ENCODE measurements around the gene GAA. TPM values are rescaled to one million over a fixed set of nuclear protein-coding genes. Genes with fewer than 3 reads are reported as not detected.

The GAA gene
- total RNA-seq, 2 experiments from 2014 or later = 43.2 to 51.6 TPM

DNA sequence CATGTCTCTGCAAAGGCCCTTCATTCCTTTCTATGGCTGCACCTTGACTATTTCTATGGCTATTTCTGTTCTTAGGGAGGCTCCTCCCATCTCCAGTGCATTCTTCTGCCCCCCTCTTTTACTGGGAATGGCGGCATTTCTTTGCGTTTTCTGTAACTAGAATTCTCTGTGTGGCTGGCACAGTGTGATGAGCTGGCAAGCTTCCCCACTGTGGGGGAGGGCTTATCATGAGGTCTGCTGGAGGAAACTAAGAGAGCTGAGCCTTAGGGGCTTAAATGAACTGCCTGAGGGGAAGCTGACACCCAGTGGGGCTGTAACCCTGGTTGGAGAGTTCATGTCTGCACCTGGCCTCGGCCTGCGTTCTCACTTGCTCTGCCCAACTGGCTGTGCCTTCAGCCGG, 67.0 kb downstream of the GAA start:
- no TSS peak for BruUV-seq (replicated peaks)
- DNase-seq (ENCODE audit: low spot score) = no peak
- ChIA-PET CTCF (ENCODE audit: unreplicated experiment) (no interaction called here), POLR2A (no interaction called here)
- Histone ChIP-seq H3K9me3 (ENCODE audit: low read length) (no peaks in the 10 kb centered on the region), H4K20me1 (ENCODE audit: insufficient read depth, low read length) (no peaks in the 10 kb centered on the region), H2AFZ (ENCODE audit: low read length) (no peak overlapping the region), H3K27ac (ENCODE audit: low read depth, low read length, poor library complexity, severe bottlenecking) (no peak overlapping the region), H3K4me3 (ENCODE audit: low read depth, low read length, poor library complexity, severe bottlenecking) (no peak overlapping the region), H3K4me2 (ENCODE audit: low read length) (no peak overlapping the region), H3K79me2 (ENCODE audit: insufficient read depth, low read depth, low read length) (no peaks in the 10 kb centered on the region), H3K9me2 (ENCODE audit: insufficient read depth, low read length) (no peaks in the 10 kb centered on the region), H3K4me1 (ENCODE audit: insufficient read depth, low read length, poor library complexity, severe bottlenecking) (no peaks in the 10 kb centered on the region), H3K36me3 (ENCODE audit: insufficient read depth, low read length) (no peaks in the 10 kb centered on the region)
- no peak for TF ChIP-seq EZH2phosphoT487 (IDR thresholded peaks at IDR 0.05; ENCODE audit: borderline replicate concordance, low read depth, low read length)
- TF ChIP-seq, protein P1, sequence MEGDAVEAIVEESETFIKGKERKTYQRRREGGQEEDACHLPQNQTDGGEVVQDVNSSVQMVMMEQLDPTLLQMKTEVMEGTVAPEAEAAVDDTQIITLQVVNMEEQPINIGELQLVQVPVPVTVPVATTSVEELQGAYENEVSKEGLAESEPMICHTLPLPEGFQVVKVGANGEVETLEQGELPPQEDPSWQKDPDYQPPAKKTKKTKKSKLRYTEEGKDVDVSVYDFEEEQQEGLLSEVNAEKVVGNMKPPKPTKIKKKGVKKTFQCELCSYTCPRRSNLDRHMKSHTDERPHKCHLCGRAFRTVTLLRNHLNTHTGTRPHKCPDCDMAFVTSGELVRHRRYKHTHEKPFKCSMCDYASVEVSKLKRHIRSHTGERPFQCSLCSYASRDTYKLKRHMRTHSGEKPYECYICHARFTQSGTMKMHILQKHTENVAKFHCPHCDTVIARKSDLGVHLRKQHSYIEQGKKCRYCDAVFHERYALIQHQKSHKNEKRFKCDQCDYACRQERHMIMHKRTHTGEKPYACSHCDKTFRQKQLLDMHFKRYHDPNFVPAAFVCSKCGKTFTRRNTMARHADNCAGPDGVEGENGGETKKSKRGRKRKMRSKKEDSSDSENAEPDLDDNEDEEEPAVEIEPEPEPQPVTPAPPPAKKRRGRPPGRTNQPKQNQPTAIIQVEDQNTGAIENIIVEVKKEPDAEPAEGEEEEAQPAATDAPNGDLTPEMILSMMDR (conservative IDR thresholded peaks at IDR 0.05; ENCODE audit: low read length) = no peak
- intact Hi-C loops (cut with micrococcal nuclease; ENCODE audit: unreplicated experiment) = no loop called here

DNA sequence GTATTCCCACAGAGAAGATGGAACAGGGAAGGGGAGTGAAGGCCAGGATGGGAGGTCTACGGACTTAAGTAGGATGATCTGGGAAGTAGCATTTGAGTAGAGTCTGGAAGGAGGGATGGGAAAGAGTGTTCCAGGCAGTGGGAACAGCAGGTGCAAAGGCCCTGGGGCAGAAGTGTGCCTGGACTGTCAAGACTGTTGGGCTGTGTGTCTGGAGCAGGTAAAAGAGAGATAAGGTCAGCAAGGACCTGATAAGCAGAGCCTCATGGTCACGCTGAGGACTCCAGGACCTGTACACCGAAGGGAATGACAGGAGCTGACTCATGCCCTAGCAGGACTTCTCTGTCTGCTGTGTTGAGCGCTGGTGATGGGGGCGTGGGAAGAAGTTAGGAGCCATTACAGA, 67.7 kb downstream of the GAA start:
- Histone ChIP-seq H3K4me1 (ENCODE audit: insufficient read depth, low read length, poor library complexity, severe bottlenecking) (no peaks in the 10 kb centered on the region), H3K4me3 (ENCODE audit: low read depth, low read length, poor library complexity, severe bottlenecking) (no peak overlapping the region), H3K9me2 (ENCODE audit: insufficient read depth, low read length) (no peaks in the 10 kb centered on the region), H4K20me1 (ENCODE audit: insufficient read depth, low read length) (no peaks in the 10 kb centered on the region), H3K4me2 (ENCODE audit: low read length) (no peak overlapping the region), H3K36me3 (ENCODE audit: insufficient read depth, low read length) (no peaks in the 10 kb centered on the region), H3K9me3 (ENCODE audit: low read length) (no peaks in the 10 kb centered on the region), H2AFZ (ENCODE audit: low read length) (no peak overlapping the region), H3K27ac (ENCODE audit: low read depth, low read length, poor library complexity, severe bottlenecking) (no peak overlapping the region), H3K79me2 (ENCODE audit: insufficient read depth, low read depth, low read length) (no peaks in the 10 kb centered on the region)
- POLR2A ChIA-PET = no interaction called here
- intact Hi-C loops (cut with micrococcal nuclease; ENCODE audit: unreplicated experiment) = no loop called here
- CTCF ChIA-PET (ENCODE audit: unreplicated experiment) = no interaction called here
- no peak for DNase-seq (ENCODE audit: low spot score)
- BruUV-seq (replicated peaks) = no TSS peak
- TF ChIP-seq, protein P1 (conservative IDR thresholded peaks at IDR 0.05; ENCODE audit: low read length) = no peak
- no peak for TF ChIP-seq EZH2phosphoT487 (IDR thresholded peaks at IDR 0.05; ENCODE audit: borderline replicate concordance, low read depth, low read length)

Small RNA genes within 50 kb of the gene (microRNA-seq; reads per million reads assigned to microRNA genes)
- gene MIR1268B (ENCODE audit: borderline replicate concordance) = not detected

Small RNA genes within 50 kb of the gene (small RNA-seq; reads per million reads assigned to genes)
- gene AC087741.2 (not detected), gene MIR1268B (not detected)

Other genes with a start within 250 kb of the GAA start
- 0.38 and 0.41 TPM in 2 replicates for gene TBC1D16, start 65.7 kb upstream of the GAA start, total RNA-seq (2014; rRNA removed; shearing (Covaris generic))
- 0.63 and 0.74 TPM in 2 replicates for gene TBC1D16, start 65.7 kb upstream of the GAA start, total RNA-seq (2022)
- gene CCDC40, start 64.9 kb upstream of the GAA start, total RNA-seq (2014; rRNA removed; shearing (Covaris generic)) = not detected in 2 replicates
- gene CCDC40, start 64.9 kb upstream of the GAA start, total RNA-seq (2022) = not detected in 2 replicates
- 312 and 313 TPM in 2 replicates for gene EIF4A3, start 45.5 kb downstream of the GAA start, total RNA-seq (2014; rRNA removed; shearing (Covaris generic))
- 249 and 259 TPM in 2 replicates for gene EIF4A3, start 45.5 kb downstream of the GAA start, total RNA-seq (2022)
- gene CARD14, start 68.4 kb downstream of the GAA start, total RNA-seq (2014; rRNA removed; shearing (Covaris generic)) = not detected in 2 replicates
- not detected in 2 replicates for gene CARD14, start 68.4 kb downstream of the GAA start, total RNA-seq (2022)
- 13.8 and 14.3 TPM in 2 replicates for gene SGSH, start 118.8 kb downstream of the GAA start, total RNA-seq (2014; rRNA removed; shearing (Covaris generic))
- 38.4 and 45.5 TPM in 2 replicates for gene SGSH, start 118.8 kb downstream of the GAA start, total RNA-seq (2022)
- 3.5 and 6.0 TPM in 2 replicates for gene SLC26A11, start 118.8 kb downstream of the GAA start, total RNA-seq (2014; rRNA removed; shearing (Covaris generic))
- 2.9 and 4.1 TPM in 2 replicates for gene SLC26A11, start 118.8 kb downstream of the GAA start, total RNA-seq (2022)
- gene RNF213, start 159.3 kb downstream of the GAA start, total RNA-seq (2014; rRNA removed; shearing (Covaris generic)) = 41.9 and 58.8 TPM in 2 replicates
- 64.0 and 68.6 TPM in 2 replicates for gene RNF213, start 159.3 kb downstream of the GAA start, total RNA-seq (2022)